GM13976 (cell line): Measurements from ENCODE around the gene MRPL36.

Experiments
- DNase-seq: peaks from one replicate; pipeline ENCODE4 v3.0.0; 2012; ENCODE audit warnings: low spot score
- in situ Hi-C: fragments of 300-500 bp; cut with MboI; formaldehyde crosslinking; loops from one replicate; pipeline ENCODE4 v1.12.0; 2022; ENCODE audit warnings: low sequenced_read_pairs, mixed read lengths, inconsistent platforms; ENCODE audit not compliant: unreplicated experiment
- TF ChIP-seq, protein P1 (sequence below): IDR thresholded peaks from 2 replicates; pipeline ENCODE4 v1.5.1; 2012; ENCODE audit warnings: borderline replicate concordance, mild to moderate bottlenecking; ENCODE audit not compliant: insufficient read depth; ENCODE audit errors: extremely low read depth, missing control alignments, control extremely low read depth

The MRPL36 gene

DNA sequence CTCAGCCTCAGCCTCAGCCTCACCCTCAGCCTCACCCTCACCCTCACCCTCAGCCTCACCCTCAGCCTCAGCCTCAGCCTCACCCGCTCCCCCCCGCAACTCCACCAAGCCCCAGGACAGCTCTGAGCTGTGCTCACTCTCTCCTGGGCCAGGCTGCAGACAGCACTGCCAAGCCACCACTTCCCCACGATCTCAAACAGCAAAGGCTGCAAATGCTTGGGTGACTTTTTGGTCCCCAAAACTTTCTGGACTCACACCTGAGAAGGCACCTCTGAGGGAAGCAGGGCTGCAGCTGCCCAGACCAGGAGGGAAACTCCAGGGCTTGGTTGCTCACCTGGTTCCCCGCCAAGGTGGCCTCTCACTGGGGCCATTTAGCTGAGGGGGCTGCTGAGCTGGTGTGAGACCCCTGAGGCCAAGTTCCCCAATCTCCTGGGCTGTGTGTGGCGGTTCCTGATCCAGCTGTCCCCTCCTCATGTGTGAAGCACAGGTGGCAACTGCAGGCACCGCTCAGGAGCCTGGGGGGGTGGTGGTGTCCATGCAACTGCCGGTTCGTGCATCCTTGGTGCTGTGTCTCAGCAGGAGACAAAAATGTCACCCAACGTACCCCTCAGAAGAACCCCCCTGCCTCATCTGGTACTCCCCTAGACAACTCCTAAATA, 17.8 kb downstream of the MRPL36 start:
- no peak for DNase-seq
- in situ Hi-C loops = no loop called here

DNA sequence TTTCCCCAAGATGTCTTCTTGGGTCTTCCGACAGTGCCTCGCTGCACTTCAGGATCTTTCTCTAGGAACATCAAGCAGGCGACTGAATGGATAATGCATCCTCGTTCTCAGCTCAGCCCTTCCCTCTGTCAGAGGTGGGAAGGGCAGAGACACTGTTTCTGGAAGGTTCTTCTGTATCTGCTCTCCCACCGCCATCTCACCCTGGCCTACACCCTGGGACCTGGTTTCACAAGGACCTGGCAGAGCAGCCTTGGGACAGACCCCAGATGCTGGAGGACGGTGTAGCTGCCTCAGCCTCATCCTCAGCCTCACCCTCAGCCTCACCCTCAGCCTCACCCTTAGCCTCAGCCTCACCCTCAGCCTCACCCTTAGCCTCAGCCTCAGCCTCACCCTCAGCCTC, 18.5 kb downstream of the MRPL36 start:
- TF ChIP-seq, protein P1, sequence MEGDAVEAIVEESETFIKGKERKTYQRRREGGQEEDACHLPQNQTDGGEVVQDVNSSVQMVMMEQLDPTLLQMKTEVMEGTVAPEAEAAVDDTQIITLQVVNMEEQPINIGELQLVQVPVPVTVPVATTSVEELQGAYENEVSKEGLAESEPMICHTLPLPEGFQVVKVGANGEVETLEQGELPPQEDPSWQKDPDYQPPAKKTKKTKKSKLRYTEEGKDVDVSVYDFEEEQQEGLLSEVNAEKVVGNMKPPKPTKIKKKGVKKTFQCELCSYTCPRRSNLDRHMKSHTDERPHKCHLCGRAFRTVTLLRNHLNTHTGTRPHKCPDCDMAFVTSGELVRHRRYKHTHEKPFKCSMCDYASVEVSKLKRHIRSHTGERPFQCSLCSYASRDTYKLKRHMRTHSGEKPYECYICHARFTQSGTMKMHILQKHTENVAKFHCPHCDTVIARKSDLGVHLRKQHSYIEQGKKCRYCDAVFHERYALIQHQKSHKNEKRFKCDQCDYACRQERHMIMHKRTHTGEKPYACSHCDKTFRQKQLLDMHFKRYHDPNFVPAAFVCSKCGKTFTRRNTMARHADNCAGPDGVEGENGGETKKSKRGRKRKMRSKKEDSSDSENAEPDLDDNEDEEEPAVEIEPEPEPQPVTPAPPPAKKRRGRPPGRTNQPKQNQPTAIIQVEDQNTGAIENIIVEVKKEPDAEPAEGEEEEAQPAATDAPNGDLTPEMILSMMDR = no peak
- no peak for DNase-seq
- in situ Hi-C loops = no loop called here

More for the DNA sequence above, 17.8 kb downstream of the MRPL36 start:
- TF ChIP-seq, protein P1 = no peak

DNA sequence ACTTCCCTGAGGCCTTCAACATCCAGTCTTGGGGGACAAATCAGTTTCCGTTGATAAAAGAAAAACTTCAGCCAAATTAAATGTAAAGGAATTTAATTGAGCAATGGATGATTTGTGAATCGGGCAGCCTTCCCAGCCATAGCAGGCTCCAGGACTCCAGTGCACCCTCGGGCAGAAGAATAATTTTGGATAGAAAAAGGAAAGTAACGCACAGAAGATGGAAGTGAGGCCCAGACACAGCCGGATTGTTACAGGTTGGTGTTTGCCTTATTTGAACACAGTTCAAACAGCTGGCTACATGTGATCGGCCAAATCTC, 19.1 kb downstream of the MRPL36 start:
- DNase-seq = no peak
- TF ChIP-seq, protein P1 = no peak
- in situ Hi-C loops = no loop called here

DNA sequence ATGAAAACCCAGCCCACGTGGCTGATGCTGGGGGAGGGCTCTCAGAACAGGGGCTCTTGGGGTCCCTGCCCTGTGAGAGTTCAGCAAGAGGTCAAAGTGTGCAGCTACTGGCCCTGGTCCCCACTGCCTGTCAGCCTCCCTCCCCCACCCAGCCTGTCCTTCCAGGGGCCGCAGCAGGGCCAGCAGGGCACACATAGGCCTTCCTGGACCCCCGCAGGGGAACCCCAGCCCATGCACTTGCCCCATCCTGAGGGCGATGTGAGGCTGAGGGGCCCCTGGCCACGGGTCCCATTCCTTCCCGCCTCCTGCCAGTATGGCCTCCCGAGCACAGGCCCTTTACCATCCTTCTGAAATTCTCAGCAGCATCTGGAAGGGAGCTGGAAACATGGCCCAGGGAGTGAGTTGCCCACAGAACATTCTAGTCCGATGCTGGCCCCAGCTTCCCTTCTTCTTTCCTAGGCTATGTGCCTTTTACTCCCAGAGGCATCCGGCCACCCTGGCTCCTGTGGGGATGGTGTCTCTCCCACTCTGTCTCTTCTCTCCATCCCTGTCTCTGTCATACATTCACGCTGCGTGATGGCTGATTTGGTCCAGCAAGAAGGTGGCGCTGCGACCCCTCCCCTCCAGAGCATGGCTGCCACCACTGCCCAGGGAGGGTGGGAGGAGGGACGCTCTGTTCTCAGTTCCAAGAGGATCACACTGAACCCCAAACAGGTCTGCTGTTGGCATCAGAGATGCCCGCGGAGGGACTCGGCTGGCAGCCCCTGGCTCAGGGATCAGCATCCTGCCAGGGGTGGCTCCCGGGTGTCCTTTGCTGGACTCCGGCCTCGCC, 19.6 kb downstream of the MRPL36 start:
- in situ Hi-C loops = no loop called here
- no peak for DNase-seq
- TF ChIP-seq, protein P1 = no peak

DNA sequence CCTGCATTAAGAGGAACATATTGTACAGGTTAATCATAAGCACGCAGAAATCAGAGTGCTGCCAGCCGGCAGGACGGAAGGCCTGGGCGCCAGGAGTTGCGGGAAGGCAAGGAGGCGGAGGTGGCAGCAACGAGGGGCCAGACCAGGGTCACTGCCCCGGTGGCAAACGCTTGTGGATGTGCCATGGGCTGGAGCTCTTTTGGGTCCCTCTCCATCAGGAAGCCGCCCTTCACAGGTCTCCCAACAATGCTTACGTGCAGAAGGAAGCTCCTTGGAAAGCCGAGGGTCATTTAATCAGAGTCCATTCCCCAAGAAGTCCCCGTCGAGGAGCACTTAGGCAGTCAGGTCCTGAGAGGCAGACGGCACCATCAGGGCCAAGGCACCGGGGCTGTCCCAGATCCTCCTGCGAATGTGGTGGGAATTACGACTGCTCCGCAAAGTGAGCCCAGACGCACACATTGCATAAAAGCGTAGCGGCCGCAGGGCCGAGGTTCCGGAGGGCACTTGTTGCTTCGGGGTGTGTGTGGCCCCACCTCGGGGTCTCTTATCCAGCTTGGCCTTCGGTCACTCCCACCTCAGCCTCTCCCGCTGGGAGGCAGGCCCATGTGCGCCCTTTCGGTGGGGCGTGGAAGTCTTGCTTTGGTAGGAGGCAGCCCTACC, 20.5 kb downstream of the MRPL36 start:
- no peak for DNase-seq
- TF ChIP-seq, protein P1 = no peak
- in situ Hi-C loops = no loop called here

DNA sequence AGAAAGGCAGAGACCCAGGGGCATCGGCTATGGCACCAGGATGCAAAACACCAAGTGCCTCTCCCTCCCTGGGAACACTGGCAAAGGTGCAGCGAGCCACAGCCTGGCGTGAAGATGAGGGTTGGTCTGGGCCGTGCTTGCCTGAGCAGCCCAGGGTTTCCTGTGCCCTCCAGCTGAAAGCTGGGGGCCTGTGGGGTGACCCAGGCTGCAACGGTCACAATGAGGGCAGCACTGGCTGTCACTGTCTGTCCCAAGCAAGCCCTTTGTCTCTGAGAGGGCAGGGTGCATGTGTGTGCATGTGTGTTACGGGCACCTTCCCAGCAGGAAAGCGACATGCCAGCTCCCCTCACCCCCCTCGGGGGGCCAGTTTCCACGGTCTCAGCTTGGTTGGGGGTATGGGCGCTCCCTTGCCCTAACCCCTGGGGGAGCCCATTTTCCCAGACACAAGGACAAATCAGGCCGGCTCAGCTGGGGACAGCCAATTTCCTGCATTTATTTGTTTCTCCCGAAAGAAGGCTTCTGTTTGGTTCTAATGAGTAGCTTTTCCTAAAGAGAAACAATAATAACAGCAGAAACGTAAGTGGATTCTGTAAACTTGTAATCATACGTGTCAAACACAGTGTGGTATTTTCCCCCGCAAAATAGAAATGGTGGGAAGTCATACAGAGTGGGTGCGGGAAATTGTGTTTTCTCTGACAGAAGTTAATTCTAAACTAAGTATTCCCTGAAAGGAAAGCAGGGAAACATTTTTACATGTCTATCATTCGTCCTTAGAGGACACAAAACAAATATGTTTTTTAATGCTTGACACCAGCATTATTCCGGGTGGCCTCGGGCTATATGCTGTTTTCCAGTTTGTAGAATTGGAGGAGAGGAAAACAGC, 21.3 kb downstream of the MRPL36 start:
- TF ChIP-seq, protein P1 = no peak
- in situ Hi-C loops = no loop called here
- DNase-seq = no peak
